Inferior parietal cortex (tissue), 1 donor: Measurements from ENCODE around the gene OR11L1.

Source experiments
- DNase-seq: peaks from one replicate; pipeline ENCODE4 v3.0.0-alpha.2; 2016; ENCODE audit errors: extremely low spot score

Gene OR11L1, protein sequence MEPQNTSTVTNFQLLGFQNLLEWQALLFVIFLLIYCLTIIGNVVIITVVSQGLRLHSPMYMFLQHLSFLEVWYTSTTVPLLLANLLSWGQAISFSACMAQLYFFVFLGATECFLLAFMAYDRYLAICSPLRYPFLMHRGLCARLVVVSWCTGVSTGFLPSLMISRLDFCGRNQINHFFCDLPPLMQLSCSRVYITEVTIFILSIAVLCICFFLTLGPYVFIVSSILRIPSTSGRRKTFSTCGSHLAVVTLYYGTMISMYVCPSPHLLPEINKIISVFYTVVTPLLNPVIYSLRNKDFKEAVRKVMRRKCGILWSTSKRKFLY

DNA sequence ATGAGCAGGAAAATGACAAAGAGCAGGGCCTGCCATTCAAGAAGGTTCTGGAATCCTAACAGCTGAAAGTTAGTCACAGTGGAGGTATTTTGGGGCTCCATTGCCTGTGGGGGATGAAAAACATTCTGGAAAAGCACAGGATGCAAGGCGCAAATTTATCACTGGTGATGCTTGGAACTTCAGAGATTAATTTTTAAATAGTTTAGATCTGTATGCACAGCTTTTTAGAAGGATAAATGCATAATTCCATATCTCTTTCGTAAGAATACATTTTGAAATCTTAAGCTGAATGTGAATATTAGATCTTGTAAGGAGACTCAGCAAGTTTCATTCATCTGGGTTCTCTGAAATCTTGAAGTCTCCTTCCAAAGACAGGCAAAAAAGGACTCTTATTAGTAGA, at the start of gene OR11L1:
Gene OR11L1, minus strand, starts transcription at position 101 of the 400 bp plus-strand sequence. Its CDS starts 0 bp downstream, at position 101.
- DNase-seq = no peak

DNA sequence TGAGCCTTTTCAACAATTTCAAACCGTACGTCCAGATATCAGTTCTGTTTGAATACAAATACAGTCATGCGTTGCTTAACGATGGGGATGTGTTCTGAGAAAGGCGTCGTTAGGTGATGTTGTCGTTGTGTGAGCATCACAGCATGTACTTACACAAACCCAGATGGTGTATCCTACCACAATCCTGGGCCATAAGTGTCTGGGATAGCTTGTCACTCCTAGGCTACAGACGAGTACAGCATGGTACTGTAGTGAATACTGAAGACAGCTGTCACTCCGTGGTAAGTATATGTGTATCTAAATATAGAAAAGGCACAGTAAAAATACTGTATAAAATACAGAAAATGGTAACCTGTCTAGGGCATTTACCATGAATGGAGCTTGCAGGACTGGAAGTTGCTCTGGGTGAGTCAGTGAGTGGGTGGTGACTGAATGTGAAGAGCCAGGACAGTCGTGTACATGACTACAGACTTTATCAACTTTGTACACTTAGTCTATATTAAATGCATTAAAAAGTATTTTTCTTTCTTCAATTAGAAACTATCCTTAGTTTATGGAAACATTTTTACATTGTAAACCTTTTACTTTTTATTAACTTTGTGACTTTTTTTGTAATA, 43.2 kb upstream of the OR11L1 start:
- no peak for DNase-seq

DNA sequence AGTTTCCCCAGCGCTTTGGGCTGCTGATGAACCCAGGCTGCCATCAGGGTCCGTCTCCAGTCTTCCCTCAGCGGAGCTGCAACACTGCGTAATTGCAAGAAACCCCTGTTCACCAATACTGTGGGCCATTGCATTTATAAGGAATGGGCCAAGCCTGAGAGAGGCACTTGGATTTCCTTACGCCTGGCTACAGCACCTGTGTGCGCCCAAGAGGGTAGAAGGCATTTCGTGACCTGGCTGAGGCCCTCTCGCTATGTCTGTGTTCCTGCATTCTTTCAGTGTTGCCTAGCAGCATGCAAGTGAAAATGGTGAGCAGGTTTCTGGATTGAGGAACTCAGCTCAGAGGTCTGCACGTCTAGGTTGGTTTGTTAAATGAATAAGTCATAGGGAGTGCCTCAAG, 41.6 kb upstream of the OR11L1 start:
- no peak for DNase-seq

DNA sequence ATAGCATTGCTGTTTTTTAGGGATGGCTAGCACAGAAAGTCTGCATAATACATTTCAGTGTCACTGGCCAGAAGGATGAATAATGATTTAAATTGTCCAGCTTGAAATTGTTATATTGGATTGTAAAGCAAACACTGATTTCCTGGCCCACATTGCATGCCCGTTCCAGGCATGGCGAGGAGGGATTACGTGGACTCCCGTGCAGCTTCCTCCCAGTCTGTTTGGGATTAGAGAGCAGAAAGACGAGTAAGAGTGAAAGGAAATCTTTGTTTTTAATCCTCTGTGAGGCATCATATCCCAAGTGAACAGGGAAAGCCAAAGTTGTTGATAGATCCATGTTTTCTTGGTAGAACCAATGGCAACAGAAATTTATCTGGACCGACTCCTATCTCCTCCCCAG, 23.7 kb upstream of the OR11L1 start:
- no peak for DNase-seq

DNA sequence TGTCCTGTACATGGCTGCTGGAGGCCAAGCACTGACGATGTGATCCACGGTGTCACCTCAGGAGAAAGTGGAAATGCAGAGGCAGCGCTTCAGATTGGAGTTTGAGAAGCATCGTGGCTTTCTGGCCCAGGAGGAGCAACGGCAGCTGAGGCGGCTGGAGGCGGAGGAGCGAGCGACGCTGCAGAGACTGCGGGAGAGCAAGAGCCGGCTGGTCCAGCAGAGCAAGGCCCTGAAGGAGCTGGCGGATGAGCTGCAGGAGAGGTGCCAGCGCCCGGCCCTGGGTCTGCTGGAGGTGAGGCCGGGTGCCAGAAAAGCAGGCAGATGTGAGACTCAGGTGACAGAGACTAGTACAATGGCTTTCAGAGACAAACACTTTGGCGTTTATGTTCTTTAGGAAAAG, 22.9 kb upstream of the OR11L1 start:
- DNase-seq = no peak

DNA sequence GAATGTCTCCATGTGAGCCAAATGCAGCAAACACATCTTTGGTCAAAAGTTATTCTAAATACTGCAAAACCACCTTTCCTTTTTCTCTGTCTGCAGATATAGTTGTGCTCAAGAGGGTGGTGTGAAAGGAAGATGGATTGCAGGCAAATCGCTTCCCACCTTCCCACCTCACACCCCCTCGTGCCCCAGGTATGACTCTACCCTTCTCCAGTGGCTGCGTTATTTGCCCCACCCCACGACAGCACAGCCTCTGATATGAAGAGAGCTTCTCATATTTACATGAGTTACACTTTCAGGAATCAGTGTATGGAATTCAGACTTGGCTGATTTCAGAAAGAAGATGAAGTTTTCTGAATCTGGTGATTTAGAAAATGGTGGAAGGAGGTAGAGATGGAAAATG, 21.1 kb upstream of the OR11L1 start:
- no peak for DNase-seq

DNA sequence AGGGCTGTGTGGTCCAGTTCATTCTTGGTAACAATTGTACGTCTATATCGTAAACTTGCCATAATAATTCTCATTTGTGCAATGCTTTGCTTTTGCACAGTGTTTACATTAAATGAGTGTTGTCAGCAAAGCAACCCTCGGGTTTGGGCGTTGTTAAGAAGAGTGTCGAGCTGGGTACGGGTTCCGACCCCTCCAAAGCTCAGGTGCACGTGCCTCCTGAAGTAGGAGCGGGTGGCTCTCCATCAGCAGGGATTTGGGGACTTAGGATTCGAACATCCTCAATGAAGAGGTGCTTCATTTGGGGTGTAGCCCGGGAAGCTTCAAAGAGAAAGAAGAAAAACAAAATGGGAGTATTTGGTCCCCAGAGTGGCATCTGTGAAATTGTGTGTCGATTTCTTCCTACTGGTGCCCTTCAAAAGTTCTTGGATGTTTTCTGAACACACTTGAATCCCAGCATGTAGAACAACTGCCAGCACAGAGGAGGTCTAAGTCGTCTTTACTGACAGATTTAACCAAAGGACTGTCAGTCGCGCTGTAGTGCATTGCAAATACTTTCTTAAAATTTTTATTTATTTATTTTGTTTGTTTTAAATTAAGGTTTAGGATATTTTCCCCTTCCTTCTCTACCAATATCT, 16.4 kb upstream of the OR11L1 start:
- DNase-seq = no peak

DNA sequence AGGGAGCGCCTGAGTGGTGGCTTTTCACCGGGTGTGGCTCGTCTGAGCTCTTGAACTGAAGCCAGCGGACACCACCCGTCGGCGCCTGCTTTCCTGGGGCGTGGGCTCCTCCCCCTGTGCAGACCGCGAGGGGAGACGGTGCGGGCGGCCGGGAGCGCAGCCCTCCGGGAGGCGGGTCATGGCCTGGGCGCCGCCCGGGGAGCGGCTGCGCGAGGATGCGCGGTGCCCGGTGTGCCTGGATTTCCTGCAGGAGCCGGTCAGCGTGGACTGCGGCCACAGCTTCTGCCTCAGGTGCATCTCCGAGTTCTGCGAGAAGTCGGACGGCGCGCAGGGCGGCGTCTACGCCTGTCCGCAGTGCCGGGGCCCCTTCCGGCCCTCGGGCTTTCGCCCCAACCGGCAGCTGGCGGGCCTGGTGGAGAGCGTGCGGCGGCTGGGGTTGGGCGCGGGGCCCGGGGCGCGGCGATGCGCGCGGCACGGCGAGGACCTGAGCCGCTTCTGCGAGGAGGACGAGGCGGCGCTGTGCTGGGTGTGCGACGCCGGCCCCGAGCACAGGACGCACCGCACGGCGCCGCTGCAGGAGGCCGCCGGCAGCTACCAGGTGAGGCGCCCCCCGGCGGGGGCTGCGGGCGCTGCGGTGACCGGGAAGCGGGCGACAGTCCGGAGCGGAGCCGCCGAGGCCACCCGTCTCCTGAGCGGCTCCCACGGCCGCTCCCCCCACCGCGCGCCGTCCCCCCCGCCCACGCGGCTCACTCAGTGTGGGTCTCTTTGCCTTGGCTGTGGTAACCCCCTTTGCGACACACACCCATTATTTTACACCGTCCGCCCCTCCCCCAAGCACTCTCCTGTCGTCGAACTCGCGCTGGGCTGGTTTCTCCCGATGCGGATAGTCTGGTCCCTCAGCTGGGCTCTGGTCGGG, 15.6 kb upstream of the OR11L1 start, which contains the start of gene TRIM58:
Gene TRIM58, plus strand, starts transcription at position 119 of the 916 bp plus-strand sequence. Its CDS starts 60 bp downstream, at position 179.
- DNase-seq = peak; percentile 39

DNA sequence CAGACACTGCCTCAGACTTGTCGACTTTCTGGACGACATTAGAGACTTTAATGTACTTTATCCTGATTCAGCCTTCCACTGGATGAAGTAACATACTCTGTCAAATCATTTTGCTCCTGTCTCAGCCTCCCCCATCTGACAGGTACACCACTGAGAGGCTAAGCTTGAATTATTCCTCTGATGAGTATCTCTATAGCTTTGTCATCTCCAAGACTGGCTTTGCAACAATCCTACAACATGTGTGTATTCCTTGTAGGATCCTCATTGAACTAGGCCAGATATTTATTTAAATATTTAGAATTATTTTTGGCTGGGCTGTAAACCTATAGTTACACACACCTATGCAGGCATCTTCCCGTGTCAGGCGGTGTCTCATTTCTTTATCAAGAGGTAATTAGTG, 14.2 kb upstream of the OR11L1 start:
- DNase-seq = no peak

DNA sequence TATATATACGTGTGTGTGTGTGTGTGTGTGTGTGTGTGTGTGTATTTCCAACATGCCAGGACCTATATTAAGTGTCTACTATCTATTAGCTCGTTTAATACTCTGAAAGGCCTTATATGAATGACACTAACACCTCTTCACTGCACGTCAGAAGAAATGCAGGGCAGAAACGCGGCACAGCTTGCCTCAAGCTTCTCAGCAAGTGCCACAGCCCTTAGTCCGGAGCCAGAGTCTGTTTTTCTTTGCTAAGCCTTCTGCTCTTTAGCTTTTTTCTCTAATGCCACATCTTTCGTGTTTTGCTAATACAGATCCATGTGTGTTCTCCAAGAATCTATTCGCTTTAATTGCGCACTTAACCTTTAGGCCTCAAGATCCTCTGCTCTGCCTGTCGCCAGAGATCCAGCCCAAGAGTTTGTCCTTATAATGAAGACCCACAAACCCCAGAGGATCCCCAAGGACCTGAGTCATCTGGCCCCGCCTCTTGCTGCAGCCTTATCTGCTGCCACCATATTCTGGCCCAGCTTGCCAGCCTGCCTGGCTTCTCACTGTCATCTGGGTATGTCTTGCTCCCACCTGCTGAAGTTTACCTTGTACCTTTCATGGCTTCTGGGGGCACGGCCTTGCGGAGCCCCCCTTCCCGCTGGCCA, 13.3 kb upstream of the OR11L1 start:
- peak; percentile 38 for DNase-seq

DNA sequence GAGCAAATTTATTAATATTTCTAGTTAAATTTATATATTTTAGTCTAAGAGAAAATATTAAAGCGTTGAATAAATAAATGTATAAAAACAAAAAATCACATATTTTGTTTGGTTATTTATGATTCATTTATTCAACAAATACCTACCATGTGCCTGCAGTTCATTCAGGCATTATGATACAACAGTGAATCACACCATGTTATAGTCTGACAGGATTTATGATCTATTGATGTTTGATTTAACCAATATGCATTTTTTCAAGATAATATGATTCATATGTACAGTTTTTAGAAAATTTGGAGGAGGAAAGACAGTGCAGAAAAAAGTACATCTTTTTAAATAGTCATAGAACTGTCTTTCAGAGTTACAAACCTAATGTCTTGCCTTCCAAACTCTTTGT, 7.9 kb upstream of the OR11L1 start:
- DNase-seq = no peak

DNA sequence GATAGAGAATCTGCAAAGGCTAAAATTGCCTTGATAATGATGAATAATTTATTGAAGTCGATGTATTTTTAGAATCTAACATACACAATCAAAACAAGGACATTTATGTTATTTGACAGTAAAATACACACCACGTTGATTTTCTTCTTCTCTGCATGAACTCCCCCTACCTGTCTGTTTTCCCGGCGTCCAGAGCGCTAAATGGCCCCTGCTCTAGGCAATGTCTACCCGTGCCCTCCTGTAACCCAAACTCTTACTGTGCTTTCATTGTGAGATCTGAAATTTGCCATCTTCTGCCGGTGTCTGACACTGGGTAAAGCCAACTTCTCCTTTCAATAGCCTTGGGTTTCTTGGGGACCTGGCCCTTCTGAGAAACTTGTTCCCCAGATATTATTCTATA, 6.7 kb upstream of the OR11L1 start:
- no peak for DNase-seq

DNA sequence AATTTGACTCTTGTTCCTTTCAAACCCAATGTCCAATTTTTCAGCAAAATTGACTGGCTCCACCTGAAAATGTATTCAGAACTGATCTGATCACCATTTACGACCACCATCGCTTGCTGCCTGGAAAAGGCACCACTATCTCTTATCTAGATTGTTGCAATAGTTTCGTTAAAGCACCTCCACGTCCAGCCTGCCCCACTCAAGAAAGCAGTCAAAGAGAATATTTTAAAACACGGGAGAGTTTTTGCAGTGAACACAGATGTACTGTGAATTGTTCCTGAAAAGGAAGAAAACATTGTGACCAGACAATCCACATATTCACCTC, 4.0 kb upstream of the OR11L1 start:
- DNase-seq = no peak

DNA sequence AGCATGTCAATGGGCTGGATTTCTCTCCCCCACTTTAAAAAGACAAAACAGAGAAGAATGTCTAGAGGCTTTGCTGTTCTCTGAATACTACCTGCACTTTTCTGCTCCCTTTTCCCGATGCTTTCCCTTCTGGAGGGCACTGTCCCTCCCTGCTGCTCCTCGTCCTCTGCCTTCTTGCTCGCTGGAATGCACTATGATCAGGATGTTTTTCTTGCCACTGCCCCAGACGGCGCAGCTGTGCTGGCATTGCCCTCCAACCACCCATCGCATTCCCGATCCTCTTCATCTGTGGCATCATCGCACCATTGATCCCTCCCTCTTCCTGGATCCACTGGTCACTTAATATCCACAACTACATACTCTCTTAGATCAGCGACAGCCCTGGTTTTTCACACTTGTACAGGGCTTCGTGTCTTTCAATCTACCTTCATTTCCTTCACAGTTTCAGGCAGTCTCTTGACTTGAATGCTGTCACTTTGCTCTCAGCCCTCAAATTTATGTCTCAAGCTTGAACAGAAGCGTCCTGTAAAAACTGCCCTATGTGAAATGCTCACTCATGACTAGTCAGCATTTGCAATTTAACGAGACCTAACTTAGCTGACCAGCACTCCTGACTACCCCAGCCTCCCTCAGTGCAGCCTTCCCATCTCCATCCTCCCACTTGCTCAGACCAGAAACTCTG, 3.5 kb upstream of the OR11L1 start:
- no peak for DNase-seq

DNA sequence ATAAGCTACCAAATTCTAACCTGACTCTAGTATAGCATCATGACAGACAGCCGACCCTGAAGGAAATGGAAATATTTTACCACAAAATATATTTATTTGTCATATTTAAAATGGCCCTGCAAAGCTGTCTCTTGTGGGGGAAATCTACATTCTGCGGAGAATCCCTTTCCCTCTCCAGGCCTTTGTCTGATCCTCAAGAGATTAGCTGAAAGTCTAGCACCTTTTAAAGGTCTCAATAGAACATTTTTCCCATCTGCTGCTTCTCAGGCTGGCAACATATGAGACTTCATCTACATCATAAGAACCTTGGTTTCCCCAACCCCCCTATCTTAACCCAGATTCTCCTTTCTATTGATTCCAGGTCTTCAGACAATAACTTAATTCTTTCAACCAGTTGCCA, 1.7 kb upstream of the OR11L1 start:
- DNase-seq = no peak

DNA sequence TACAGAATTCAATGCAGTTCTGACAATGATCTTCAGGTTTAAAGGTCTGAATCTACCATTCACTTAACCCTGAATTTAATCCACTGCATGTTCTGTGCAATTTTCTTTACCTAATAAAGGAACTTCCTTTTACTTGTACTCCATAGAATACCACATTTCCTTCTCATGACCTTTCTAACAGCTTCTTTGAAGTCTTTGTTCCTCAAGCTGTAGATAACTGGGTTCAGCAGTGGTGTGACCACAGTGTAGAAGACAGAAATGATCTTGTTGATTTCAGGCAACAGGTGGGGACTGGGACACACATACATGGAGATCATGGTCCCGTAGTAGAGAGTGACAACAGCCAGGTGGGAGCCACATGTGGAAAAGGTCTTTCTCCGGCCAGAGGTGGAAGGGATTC, 878 bp downstream of the OR11L1 start:
- no peak for DNase-seq

DNA sequence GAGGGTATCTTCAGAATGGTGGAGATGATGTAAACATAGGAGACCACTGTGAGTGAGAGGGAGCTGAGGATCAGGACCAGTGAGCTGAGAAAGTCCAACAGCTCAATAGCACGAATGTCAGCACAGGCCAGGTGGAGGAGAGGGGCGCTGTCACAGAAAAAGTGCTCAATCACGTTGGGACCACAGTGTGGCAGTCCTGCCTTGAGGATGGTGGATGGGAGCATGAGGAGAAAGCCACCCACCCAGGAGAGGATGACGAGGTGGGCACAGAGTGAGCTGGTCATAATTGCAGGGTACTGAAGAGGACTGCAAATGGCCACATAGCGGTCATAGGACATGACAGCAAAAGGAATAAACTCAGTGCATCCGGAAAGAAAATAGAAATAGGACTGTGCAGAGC, 8.1 kb downstream of the OR11L1 start:
- no peak for DNase-seq

DNA sequence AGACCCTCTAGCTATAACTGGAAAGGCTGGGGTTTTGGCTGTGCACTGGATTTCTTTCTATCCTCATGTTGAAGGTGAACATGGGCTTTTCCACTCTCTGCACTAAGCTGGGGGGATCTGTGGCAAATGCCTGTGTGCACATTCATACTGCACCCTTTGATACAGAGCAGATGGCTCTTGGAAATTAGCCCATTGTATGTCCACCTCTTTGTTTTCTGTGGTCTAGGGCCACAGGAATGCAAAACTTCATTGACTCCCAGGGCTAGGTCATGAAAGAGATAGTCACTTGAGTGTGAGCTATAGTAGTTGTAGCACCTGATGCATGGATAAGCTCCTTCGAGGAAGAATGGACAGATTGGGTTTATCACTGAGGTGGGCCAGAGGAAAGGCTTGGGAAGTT, 12.0 kb downstream of the OR11L1 start:
- DNase-seq = no peak

DNA sequence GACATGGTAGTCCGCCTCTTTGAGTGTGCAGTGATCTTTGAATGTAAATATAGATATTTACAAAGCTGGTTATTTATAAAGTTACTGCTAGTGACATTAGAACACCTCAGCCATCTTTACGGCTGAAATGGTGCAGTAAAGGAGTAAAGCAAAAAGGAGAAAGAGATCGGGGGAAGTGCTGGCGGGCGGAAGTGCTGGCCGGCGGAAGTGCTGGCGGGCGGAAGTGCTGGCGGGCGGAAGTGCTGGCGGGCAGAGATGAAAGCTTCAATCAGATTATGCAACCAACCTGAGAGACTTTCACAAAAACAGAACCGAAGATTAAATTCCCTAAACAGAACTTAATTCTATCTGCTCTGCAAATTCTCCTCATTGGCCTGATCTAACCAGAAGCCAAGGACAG, 16.3 kb downstream of the OR11L1 start:
- DNase-seq = no peak

DNA sequence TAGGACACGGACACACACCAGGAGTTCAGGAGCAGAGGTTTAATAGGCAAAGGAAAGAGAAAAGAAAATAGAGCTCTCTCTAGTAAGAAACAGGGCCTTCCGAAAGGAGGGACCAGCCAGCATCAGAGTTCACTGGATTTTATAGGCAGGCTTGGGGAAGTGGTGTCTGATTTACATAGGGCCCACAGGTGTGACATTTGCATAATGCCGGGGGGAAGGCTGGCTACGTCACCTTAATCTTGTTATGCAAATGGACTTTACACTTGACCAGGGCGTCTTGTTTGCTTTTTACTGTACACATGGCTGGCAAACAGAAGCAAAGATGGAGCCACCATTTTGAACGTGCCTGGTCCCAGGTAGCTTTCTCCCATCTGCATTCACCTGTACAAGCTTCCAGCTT, 17.7 kb downstream of the OR11L1 start, which contains the start of gene OR14A16:
Gene OR14A16, minus strand, starts transcription at position 97 of the 400 bp plus-strand sequence. CDS start 8,390 bp downstream, outside the sequence.
- DNase-seq = no peak

DNA sequence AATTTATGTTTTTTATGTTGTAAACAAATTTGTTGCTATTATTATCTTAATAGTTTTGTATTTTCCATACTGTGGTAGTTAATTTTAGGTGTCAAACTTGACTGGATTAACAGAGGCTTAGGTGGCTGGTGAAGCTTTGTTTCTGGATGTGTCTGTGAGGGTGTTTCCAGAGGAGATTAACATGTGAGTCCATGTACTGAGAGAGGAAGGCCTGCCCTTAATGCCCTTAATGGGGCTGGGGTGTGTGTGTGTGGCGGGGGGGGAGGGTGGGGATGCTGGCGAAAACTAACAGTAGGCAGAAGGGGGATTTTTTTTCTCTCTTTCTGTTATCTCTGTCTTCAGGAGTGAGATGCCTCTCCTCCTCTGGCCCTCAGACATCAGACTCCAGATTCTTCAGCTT, 19.6 kb downstream of the OR11L1 start:
- DNase-seq = no peak
